DMS153 treated with DMSO at 0.1 percent for 48 hours (cell line): ENCODE measurements around the gene SLC25A24.
"Not testable (repeated sequence)": the region's sequence is repeated elsewhere in the genome, so short reads cannot be mapped to it uniquely, and the experiment has no call there.

ENCODE experiments used
- DNase-seq: peaks from one replicate; lab custom pipeline; 2025; ENCODE audit not compliant: unreplicated experiment; lab: John Stamatoyannopoulos, UW

Gene SLC25A24

DNA sequence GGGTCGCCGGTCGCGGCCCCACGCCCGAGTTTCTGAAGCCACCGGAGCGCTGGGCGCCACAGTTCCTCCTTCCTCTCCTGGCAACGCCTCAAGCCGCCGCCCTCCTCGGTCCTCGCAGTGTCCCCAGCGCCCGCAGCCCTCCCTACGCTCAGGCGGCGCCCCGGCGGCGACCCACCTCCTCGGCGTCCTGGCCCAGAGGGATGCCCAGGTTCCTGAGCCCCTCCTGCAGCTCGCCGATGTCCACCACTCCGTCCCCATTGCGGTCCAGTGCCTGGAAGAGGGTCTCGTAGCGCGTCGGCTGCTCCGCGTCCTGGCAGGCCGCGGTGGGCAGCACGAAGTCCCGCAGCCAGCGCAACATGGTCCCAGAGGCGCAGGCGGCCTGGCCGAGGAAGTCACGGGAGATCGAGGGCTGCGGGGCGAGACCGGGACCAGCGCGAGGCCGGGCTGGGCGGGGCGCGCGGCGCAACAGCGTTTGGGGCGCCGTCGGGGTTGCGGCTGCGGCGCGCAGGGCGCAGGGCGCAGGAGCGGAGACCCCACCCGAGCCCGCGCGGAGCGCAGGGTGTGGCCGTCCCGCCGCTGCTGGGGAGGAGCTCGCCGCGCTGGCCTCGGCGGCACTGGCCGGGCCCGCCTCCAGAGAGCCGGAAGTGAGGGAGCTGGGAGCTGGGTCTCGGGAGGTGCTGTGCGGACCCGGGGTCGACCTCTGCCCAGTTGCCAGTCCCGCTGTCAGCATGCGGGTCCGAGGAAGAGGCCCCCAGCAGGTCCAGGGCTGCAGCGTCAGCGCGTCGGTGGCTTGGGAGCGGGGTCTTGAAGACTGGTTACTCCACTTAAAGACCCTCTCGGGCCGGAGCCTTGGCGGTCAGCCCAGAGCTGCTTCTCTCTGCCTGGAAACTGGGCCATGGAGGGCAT lies at the start of gene SLC25A24:
TSS of gene SLC25A24 (minus strand) at position 563 of the 906 bp plus-strand sequence. CDS start at position 358, 205 bp downstream.
- peak; percentile 58 for DNase-seq

DNA sequence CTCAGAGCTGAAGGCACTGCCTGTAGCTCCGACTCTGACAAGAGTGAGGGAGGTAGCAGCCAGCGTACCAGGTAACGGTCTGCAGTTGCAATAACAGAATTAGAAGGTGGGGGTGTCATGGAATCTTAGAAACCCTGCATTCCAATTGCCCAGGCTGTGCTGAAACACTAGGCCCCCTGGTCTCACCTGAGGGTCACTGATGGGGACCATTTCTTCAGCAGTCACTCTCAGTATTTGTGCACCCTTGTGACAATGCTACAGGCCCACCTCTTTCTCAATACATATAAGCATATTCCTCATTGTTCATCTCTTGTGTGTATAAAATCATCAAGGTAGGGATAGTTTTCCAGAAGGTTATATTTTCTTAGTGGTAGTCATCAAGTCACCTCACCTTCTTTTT lies 43.8 kb upstream of the SLC25A24 start, which contains the start of gene NBPF4:
TSS of gene NBPF4 (minus strand) at position 101 of the 400 bp plus-strand sequence. CDS start 315 bp downstream, outside the sequence.
- DNase-seq = not testable (repeated sequence)

DNA sequence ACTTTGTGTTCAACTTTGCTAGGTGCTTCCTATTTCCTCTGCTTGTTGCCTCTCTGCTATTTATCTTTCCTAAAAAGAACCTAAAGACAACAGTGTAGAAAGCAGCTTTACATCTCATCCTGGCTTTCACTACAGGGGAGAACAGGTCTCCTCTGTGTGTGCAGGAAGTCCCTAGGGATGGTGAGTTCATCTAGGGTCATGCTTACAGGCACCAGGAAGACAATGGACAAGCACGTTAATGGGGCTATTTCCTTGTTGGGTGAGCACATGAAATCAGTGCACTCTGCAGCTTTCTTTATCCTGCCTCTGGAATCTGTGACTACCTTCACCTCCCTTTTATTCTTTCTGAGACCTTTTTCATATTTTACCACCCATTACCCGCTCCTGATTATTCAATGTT lies 39.3 kb upstream of the SLC25A24 start:
- DNase-seq = not testable (repeated sequence)

DNA sequence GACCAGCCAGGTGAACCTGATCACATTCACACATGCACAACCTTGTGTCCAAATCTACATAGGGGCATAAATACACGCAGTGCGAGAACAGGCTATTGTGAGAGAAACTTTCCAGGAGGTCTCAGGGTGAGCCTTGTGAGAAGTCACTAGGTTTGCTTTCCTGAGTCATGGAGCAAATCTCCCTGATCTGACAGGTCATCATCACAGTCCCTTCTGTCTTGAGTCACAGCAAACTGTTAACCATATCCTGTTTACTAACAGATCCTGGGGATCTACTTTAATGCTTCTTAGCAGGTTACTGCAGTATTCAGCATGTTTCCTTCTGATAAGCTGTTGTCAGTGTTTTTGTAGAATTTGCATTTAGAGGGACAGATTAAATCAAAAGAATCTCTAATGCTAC lies 35.2 kb upstream of the SLC25A24 start:
- not testable (repeated sequence) for DNase-seq

DNA sequence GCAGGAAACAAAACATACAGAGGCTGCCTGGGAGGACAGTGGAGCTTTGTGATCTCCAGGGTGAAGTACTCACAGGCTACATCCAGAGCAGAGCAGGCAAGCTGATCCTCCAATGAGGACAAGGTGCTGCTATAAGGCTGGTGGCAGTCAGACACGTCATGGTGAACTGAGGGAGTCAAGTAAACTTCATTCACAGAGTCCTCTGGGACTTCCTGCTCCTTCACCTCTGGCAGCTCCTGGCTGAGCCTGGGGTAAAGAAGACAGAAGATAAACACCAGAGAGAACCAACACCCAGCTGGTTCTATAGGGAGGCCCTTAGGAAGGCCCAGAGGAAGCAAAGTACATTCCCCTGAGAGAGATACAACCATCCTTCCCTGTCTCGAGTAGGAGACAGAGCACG lies 32.0 kb upstream of the SLC25A24 start:
- not testable (repeated sequence) for DNase-seq

DNA sequence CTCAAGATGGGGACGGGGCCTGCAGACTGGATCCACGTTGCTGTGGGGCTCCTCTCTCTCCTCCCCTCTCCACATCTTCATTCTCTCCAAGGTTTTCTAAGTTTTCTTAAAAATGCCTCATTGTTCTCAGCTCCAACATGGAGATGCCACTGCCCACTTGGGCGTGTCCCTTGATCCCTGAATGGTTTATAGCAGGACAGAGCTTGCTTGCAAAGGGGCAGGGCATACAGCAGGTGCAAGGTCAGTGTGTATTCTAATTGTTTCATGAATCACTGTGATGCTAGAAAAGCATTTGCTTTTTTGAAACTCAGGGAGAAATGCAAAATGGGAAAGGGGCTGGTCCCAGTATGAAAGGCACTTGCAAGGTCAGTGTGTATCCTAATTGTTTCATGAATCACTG lies 29.8 kb upstream of the SLC25A24 start:
- DNase-seq = not testable (repeated sequence)

DNA sequence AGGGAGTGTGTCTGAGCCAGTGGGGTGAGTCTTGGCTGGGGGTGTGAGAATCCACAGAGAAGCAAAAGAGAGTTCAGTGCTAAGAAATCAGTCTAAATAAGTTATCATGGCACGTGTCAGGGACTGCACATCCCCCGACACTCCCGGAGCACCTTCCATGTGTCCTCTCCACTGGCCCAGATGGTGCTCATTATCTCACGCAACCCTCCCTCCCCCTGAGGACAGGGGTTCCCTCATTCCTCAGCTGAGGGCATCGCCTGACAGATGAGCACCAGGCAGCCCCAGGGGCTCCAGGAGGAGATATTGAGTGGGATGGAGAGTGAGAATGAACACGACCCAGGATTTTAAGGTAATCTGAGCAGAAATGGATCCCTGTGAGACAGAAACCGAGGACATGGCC lies 27.6 kb upstream of the SLC25A24 start:
- not testable (repeated sequence) for DNase-seq

DNA sequence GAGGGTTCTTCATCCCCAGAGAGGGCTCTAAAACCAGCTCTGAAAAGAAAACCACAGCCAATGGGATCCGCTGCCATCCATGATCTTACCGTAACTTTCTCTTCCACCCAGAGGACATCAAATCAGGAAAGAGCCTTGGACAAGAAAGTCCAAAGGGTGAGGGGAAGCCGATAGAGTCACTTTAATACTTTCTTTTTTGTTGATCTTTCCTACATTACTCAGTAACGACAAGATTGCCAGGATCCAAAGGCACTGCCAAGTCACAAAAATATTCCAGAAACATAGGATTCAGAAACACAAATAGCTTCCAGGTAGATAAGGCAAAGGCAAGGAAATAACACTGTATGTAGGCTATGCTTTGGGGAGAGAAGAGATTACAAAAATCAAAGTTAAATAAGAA lies 26.7 kb upstream of the SLC25A24 start:
- not testable (repeated sequence) for DNase-seq

DNA sequence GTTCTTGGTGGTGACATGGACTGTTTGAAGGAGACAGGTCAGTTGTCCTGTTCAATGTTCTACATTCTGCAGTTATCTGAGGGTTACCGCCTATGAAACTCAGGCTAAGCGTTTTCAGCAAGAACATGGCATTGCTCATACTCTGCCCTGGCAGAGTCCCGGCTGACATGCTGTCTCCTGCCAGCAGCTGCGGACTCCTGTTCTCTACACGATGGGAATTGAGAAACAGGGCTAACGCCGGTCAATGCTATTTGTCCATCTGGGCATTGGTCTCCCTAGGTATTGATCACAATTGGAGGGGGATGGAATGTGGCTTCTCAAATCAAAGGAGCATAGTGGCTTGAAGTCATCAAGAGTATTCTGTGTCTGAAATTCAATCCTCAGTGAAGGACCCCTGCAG lies 23.1 kb upstream of the SLC25A24 start:
- not testable (repeated sequence) for DNase-seq

DNA sequence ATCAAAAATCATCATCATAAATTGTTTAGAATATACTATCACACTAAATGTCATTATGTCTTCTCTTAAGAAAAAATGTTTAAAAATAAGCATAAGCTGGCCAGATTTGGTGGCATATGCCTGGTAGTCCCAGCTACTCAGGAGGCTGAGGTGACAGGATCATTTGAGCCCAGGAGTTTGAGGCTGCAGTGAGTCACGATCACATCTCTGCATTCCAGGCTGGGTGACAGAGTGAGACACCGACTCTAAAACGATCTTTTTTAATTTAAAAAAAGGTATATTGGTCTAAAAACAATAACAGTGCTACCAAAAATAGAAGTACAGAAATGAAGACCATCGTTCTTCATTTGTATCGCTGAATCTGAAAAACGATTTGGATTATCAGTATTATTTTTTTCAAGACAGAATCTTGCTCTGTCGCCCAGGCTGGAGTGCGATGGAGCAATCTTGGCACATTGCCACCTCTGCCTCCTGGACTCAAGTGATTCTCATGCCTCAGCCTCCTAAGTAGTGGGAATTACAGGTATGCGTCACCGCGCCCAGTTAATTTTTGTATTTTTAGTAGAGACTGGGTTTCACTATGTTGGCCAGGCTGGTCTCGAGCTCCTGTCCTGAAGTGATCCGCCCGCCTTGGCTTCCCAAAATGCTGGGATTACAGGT lies 17.5 kb upstream of the SLC25A24 start:
- DNase-seq = not testable (repeated sequence)

DNA sequence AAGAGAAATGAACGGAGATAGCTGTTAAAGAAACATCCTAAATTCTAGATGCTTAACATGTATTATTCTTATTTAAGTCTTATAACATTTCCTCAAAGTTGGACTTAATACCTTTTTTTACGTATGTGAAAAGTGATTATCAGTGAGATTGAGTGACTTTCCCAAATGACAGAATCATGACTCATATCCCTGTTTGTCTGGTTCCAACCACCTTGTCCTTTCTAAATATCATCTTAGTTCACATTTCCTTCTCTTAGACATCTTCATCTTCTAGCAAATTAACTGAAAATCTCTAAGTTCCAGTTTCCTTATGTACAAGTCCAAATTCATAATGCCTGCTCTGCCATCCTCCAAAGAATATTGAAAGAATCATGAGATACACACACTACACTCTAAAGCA lies 16.9 kb upstream of the SLC25A24 start:
- not testable (repeated sequence) for DNase-seq

DNA sequence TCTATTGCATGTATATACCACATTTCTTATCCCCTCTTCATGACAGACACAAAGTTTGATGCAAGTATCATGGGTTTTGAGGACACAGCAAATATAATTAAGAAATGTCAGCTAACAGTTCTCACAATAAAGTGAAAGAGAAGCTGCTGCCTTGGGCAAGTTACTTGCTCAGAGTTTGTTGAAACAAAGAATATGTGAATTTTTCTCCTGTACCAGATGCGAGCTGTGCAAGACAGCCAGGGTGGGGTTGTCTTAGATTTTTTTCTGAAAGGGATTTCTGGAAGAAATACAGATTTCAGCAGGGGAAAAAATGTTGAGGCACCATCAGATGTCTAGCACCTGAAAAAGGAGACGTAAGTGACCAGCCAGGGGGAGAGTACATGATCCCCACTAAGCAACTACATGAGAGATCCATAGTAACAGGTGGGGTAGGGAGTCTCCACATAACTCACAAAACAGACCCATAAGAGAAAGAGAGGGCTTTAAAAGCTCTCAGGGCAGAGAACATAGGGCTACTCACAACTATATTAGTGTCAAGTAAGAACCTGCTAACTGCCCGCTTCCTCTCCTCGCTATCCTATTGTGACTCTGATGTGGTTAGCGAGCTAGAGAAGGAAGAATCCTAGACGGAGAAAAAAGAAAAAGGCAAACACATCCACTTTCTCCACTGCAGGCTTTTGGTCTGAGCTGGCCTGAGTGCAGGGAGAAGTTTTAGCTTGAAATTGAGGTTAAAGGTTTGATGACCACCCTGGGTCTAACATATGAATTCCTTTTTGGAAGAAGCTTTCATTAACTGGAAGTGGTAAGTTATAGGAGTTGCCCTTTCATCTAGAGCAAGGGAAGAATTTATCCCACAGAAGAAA lies 16.1 kb upstream of the SLC25A24 start:
- not testable (repeated sequence) for DNase-seq

DNA sequence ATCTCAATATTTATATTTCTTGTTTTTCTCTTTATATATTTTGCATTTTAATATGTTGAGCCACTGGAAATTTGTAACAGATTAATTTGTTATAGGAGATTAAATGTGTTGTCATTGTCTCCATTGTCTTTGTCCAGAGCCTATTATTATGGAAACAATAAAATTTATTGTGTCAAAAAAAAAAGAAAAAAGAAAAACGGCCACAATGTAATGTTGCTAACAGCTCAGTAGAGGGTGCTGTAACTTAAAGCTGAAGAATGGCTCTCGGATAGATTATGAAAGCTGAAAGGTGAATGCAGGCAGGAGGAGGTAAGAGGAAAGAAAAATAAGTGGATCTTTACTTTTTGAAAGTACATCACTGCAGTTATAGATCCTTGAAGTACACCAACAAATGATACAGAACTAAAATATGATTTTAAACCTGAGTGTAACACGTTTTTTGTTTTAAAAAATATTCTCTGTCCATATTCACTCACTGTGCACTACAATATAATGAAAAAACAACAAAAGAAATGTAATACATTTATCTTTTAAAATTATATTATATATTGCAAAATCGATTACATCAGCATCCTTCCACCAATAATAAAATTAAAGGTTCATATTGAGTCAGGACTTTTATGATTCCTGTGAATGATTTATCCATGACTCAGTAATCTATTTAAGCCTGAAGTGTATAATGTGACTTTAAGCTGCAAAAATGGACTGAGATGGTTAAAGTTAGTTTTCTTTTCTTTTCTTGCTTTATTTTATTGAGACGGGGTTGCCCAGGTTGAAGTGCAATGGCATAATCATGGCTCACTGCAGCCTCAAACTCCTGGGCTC lies 14.7 kb upstream of the SLC25A24 start:
- peak; percentile 9 for DNase-seq

DNA sequence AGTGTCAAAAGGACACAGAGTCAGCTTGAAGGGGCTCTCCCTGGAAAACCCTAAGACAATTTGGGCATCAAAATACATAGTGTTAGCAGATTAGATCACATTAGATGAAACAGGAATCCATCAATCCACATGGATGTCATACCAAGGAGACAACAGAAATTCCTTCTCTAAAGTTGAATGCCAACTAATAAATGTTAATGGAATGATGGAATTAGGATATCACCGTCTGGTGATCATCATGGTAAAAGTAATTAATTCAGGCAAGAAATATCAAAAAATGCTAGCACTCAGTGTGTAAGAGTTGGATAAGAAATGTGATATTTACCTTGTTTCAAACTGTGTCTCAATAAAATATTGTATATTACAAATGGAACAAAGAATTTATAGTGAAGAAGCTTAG lies 10.9 kb upstream of the SLC25A24 start:
- no peak for DNase-seq

DNA sequence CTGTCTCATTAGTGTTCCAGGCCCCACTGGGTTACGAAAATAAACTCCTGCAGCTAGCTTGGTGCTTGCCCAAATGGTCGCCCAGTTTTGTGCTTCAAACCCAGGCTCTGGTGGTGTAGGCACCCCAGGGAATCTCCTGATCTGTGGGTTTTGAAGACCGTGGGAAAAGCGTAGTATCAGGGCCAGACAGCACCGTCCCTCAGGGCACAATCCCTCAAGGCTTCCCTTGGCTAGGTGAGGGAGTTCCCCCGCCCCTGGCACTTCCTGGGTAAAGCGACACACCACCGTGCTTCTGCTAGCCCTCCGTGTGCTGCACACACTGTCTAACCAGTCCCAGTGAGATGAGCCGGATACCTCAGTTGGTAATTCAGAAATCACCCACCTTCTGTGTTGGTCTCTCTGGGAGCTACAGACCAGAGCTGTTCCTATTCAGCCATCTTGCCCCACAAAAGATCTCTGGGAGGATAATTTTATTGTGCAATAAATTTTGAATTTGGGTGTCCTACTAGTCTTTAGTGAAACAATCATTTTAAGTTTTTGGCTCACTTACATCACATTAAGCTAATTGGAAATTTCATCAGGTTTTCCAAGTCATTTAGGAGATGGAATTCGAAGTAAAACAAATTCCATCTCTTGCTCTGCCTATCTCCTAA lies 9.4 kb upstream of the SLC25A24 start:
- DNase-seq = no peak

DNA sequence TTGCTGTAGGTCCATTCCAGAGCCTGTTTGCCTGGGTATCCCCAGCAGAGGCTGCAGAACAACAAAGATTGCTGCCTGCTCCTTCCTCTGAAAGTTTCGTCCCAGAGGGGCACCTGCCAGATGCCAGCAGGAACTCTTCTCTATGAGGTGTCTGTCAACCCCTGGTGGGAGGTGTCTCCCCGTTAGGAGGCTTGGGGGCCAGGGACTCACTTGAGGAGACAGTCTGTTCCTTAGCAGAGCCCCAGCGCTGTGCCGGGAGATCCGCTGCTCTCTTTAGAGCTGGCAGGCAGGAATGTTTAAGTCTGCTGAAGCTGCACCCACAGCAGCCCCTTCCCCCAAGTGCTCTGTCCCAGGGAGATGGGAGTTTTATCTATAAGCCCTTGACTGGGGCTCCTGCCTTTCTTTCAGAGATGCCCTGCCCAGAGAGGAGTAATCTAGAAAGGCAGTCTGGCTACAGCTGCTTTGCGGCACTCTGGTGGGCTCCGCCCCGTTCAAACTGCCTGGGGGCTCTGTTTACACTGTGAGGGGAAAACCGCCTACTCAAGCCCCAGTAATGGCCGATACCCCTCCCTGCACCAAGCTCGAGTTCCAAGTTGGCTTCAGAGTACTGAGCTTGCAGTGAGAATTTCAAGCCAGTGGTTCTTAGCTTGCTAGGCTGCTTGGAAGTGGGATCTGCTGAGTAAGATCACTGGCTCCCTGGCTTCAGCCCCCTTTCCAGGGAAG lies 8.7 kb upstream of the SLC25A24 start:
- no peak for DNase-seq

DNA sequence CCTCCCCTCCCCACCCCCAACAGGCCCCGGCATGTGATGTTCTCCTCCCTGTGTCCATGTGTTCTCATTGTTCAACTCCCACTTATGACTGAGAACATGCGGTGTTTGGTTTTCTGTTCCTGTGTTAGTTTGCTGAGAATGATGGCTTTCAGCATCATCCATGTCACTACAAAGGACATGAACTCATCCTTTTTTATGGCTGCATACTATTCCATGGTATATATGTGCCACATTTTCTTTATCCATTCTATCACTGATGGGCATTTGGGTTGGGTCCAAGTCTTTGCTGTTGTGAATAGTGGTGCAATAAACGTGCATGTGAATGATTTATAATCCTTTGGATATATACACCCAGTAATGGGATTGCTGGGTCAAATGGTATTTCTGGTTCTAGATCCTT lies 3.4 kb upstream of the SLC25A24 start:
- not testable (repeated sequence) for DNase-seq

DNA sequence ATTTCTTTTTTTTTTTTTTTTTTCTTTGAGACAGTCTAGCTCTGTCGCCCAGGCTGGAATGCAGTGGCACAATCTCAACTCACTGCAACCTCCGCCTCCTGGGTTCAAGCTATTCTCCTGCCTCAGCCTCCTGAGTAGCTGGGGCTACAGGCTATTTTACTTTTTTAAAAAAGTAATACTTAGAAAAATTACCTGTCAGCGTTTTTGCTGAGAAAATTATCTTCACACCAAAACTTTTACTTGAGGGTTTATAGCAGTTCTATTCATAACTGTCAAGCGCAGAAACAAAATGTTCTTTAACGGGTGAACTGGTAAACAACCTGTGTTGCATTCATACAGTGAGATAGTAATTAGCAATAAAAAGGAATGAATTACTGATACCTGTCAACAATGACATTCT lies 1.5 kb upstream of the SLC25A24 start:
- no peak for DNase-seq

DNA sequence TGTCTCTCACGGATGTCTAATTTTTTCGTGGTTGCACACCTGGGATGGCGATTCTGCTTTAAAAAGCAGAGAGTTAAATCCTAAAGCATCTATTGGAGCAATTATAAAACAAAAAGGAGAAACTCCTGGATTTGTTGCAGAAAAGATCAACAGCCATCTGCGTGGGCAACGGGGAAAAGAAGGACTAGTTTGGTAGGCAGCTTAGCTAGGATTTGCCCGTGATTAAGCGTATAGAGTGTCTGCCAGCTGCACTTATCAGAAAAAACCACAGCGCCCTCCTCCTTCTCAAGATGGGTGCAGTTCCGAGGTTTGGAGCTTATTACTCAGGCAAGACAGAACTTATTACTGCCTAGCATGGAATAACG lies 526 bp upstream of the SLC25A24 start:
- peak; percentile 66 for DNase-seq
